ENCODE results near the gene UBN2. TPM values are rescaled to one million over a fixed set of nuclear protein-coding genes. Genes with fewer than 3 reads are reported as not detected.

The UBN2 gene
- total RNA-seq, 2 donors from 2014 or later = 13.9 to 25.2 TPM

DNA sequence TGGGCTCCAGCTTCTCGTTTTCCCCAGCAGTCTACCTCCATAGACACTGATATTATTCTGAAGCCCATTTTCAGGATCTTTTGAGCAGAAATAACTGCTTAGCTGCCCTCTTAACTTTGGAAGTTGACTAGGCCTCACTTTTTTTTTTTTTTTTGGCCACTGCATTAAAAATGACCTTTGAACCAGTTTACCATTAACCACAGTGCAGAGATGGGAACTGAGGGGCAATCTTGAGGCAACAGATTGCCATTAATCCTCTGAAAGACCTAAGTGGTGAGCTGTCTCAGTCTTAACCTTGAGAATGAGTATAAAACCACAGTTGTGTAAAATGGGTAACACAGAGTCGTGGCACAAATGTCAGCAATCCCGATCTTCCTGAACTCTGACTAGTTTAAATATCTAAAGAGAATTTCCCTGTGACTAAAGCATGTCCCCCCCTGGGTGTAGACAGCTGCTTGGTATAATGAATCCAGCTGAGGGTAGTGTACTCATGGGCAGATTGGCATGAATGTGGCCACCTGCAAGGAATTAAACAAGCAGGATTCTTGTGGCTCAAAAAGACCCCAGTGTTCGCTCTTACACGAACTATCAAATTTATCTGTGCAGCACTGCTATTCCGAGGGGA, 64.0 kb downstream of the UBN2 start:
- H3K36me3 ChIP-seq = no peaks in the 10 kb centered on the region
- H3K27ac ChIP-seq = no peak overlapping the region
- no peaks in the 10 kb centered on the region for H3K9me3 ChIP-seq
- no peak for DNase-seq (ENCODE audit: low spot score)
- H3K4me3 ChIP-seq = no peak overlapping the region
- H3K4me1 ChIP-seq (replicated peaks) = no peaks in the 10 kb centered on the region
- 97% methylated on average over 6 of the region's 6 CpGs for WGBS
- intact Hi-C loops (cut with DNase I) = no loop called here
- H3K27me3 ChIP-seq (replicated peaks; ENCODE audit: insufficient read depth) = no peaks in the 10 kb centered on the region
- TF ChIP-seq, protein P1, sequence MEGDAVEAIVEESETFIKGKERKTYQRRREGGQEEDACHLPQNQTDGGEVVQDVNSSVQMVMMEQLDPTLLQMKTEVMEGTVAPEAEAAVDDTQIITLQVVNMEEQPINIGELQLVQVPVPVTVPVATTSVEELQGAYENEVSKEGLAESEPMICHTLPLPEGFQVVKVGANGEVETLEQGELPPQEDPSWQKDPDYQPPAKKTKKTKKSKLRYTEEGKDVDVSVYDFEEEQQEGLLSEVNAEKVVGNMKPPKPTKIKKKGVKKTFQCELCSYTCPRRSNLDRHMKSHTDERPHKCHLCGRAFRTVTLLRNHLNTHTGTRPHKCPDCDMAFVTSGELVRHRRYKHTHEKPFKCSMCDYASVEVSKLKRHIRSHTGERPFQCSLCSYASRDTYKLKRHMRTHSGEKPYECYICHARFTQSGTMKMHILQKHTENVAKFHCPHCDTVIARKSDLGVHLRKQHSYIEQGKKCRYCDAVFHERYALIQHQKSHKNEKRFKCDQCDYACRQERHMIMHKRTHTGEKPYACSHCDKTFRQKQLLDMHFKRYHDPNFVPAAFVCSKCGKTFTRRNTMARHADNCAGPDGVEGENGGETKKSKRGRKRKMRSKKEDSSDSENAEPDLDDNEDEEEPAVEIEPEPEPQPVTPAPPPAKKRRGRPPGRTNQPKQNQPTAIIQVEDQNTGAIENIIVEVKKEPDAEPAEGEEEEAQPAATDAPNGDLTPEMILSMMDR (IDR thresholded peaks at IDR 0.05) = no peak
- no peak for TF ChIP-seq POLR2A (IDR thresholded peaks at IDR 0.05)
- no peak for TF ChIP-seq POLR2AphosphoS5 (IDR thresholded peaks at IDR 0.05)

DNA sequence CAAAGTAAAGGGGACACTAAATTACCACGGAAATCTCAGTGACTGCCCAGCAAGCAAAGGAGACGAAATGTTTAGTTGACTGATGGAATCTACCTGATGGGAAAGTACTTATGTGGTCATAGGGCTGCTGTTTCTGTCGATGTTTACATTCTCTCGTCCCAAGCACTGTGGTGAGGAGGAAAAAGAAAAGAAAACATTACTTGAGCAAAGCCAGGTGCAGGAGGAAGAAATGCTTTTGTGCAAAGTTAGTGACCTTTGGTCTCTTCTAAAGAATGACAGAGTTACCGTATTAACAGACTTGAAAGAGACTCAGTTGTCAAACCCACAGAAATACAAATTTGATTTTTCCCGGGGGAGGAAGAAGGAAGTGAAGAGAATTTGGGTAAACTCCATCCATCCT, 66.8 kb downstream of the UBN2 start:
- no peaks in the 10 kb centered on the region for H3K9me3 ChIP-seq
- intact Hi-C loops (cut with DNase I) = no loop called here
- DNase-seq (ENCODE audit: low spot score) = no peak
- H3K36me3 ChIP-seq = no peaks in the 10 kb centered on the region
- 54% methylated on average over 6 of the region's 6 CpGs for WGBS
- no peak for TF ChIP-seq POLR2AphosphoS5 (IDR thresholded peaks at IDR 0.05)
- TF ChIP-seq POLR2A (IDR thresholded peaks at IDR 0.05) = no peak
- TF ChIP-seq, protein P1 (IDR thresholded peaks at IDR 0.05) = no peak
- no peak overlapping the region for H3K27ac ChIP-seq
- H3K4me1 ChIP-seq (replicated peaks) = no peaks in the 10 kb centered on the region
- H3K4me3 ChIP-seq = no peak overlapping the region
- H3K27me3 ChIP-seq (replicated peaks; ENCODE audit: insufficient read depth) = no peaks in the 10 kb centered on the region

DNA sequence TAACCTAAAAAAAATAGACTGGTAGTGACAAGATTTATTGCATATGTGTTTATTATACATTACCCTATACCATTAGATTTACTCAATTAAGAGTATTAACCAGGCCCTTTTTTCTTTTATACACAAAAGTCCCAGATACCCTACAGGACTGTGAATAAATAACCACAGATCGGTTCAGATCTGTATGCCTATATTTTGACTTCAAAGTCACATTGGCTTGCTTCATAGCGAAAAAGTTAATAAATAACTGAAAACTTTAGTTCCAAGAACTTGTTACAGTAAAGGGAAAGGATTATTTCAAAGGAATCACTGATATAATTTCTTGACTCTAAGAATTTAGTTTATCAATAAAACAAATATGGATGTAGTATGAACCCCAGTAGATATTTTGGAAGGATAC, 68.3 kb downstream of the UBN2 start:
- Histone ChIP-seq H3K9me3 (no peaks in the 10 kb centered on the region), H3K27me3 (replicated peaks; ENCODE audit: insufficient read depth) (no peaks in the 10 kb centered on the region), H3K4me1 (replicated peaks) (no peaks in the 10 kb centered on the region), H3K4me3 (no peak overlapping the region), H3K36me3 (no peaks in the 10 kb centered on the region), H3K27ac (no peak overlapping the region)
- intact Hi-C loops (cut with DNase I) = no loop called here
- TF ChIP-seq, protein P1 (IDR thresholded peaks at IDR 0.05) = no peak
- TF ChIP-seq POLR2AphosphoS5 (IDR thresholded peaks at IDR 0.05) = no peak
- TF ChIP-seq POLR2A (IDR thresholded peaks at IDR 0.05) = no peak
- WGBS = 72% methylated on average over 2 of the region's 2 CpGs
- DNase-seq (ENCODE audit: low spot score) = no peak

DNA sequence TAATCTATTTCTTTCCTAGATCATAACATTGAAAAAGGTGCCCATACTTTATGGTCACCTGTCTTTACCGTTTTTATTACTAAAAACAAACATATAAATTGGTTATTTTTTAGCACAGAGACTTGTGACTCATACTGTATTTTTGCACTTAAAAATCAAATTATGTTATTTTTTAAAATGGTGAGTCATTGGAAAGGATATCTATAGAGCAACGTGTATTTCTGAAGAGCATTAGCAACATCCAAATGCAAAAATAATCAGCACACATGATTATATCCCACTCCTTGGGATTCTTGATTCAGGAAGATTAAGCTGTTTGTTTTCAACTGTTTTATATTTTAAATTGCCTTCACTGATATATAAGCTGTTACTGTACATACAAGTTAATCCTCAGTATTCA, 69.4 kb downstream of the UBN2 start:
- no peaks in the 10 kb centered on the region for H3K4me1 ChIP-seq (replicated peaks)
- no peak overlapping the region for H3K4me3 ChIP-seq
- 84% methylated on average over 2 of the region's 2 CpGs for WGBS
- H3K36me3 ChIP-seq = no peaks in the 10 kb centered on the region
- no peaks in the 10 kb centered on the region for H3K27me3 ChIP-seq (replicated peaks; ENCODE audit: insufficient read depth)
- H3K9me3 ChIP-seq = no peaks in the 10 kb centered on the region
- intact Hi-C loops (cut with DNase I) = no loop called here
- no peak overlapping the region for H3K27ac ChIP-seq
- no peak for DNase-seq (ENCODE audit: low spot score)
- TF ChIP-seq, protein P1 (IDR thresholded peaks at IDR 0.05) = no peak
- TF ChIP-seq POLR2AphosphoS5 (IDR thresholded peaks at IDR 0.05) (no peak), POLR2A (IDR thresholded peaks at IDR 0.05) (no peak)

DNA sequence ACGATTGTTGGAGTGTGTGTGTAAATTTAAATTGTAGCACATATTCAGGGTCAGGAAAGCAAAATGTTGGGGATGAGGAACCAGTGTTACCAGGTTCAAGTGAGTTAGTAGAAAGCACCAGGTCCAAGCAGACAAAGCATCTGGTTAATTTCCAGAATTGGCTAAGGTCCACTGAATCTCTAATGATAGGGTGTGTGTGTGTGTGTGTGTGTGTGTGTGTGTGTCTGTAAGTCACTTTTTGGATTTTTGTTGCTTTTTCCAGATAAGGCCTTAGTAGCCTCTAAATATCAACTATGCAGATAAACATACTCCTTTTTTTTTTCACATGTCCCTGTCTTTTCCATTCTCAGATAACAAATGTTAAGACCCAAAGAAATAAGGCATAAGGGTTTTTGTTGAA, 73.5 kb downstream of the UBN2 start:
- H3K36me3 ChIP-seq = no peaks in the 10 kb centered on the region
- intact Hi-C loops (cut with DNase I) = no loop called here
- 77% methylated on average over 1 of the region's 1 CpG for WGBS

More for the DNA sequence above, 73.5 kb downstream of the UBN2 start:
- no peak overlapping the region for H3K27ac ChIP-seq
- no peaks in the 10 kb centered on the region for H3K27me3 ChIP-seq (replicated peaks; ENCODE audit: insufficient read depth)
- no peaks in the 10 kb centered on the region for H3K4me1 ChIP-seq (replicated peaks)
- no peak for DNase-seq (ENCODE audit: low spot score)
- TF ChIP-seq POLR2A (IDR thresholded peaks at IDR 0.05) (no peak), POLR2AphosphoS5 (IDR thresholded peaks at IDR 0.05) (no peak)
- TF ChIP-seq, protein P1 (IDR thresholded peaks at IDR 0.05) = no peak
- H3K4me3 ChIP-seq = no peak overlapping the region
- no peaks in the 10 kb centered on the region for H3K9me3 ChIP-seq

Data from prostate gland (tissue), 2 donors.